GM18508 (cell line): ENCODE data around the gene AP2M1.

ENCODE experiments used
- ATAC-seq: cut with Tn5 transposase; IDR thresholded peaks from one replicate; pipeline ENCODE4 v1.9.1; 2021; ENCODE audit warnings: moderate number of reproducible peaks; ENCODE audit not compliant: insufficient read depth, unreplicated experiment

The AP2M1 gene

DNA sequence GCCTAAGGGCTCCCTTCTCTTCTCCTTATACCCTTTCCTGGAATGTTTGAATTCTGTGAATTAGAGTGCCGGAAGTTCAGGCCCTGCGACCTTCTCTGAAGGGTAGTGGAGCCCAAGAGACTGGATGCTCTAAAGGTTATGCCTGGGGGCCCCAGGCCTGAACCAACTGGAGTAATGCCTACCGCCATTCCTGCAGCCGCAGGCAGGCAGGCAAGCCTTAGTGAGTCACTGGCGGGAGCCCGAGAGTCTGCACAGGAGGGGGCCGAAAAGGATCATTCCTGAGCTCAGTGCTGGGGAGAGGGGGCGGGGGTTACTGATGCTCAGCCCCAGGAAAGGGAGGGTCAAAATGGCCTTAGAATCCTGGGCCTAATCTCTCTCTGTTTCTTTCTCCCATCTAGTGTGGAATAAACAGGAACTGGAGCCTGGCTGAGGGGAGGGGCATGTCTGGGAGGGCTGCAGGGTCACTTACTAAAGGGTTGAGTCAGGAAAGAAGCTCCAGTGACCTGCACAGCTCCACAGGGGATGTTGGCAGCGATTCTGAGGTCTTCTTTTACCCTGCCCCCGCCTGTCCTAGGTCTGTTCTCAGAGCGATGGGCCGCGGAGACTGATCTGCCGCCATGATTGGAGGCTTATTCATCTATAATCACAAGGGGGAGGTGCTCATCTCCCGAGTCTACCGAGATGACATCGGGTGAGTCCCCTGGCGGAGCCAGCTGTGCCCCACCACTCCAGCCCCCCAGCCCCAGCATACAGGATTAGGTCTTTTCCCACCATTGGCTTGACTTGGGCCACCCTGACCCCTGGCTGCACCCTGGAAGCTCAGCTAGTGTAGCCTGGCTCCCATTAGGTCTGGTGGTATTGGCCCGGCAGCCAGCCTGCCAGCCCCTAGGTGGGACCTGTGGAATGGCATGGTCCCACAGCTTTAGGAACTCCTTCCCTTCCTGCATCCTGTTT, 2.0 kb downstream of the AP2M1 start:
- ATAC-seq: no peak

DNA sequence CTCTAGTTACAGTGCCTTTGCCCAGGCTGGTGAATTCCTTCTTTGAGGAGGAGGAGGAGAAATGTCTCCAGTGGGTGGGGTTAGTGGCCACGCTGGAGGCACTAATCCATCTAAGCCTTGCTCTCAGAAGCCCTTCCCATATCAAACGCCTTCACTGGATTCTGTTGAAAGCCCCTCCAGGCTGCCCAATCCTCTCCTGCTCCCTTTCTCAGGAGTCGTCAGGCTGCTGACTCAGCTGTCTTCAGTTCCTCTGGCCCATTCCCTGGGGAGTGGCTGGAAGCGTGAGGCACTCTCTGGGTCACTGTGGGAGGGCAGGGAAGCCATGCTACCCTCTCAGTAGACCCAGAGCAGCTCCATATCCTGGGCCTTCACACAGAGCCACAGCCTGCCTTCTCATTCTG, 2.7 kb downstream of the AP2M1 start:
- no peak for ATAC-seq

DNA sequence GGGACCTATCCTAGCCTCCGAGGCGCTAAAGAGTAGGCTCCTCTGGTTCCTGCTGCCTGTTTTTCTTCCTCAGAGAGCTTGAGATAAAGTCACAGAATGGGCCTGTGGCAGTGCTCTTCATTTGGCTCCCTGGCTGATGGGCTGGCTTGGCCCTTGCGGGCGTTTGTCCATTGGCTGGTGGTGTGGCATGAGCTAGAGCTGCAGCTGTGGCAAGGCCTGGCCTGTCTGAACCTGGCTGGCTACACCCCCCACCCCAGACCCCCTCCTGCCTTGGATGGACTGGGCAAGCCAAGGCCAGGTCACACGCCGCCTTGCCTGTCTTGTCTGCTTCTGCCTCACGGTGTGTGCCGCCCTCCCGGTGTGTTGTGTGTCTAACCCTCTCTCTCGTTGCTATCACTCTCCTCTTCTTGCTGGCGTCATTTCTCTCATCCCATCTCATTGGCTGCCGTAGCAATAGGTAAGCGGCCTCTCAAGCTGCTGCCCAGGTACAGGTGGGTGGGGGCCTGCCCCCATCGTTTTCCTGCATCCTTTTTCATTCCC, 3.2 kb downstream of the AP2M1 start:
- no peak for ATAC-seq

DNA sequence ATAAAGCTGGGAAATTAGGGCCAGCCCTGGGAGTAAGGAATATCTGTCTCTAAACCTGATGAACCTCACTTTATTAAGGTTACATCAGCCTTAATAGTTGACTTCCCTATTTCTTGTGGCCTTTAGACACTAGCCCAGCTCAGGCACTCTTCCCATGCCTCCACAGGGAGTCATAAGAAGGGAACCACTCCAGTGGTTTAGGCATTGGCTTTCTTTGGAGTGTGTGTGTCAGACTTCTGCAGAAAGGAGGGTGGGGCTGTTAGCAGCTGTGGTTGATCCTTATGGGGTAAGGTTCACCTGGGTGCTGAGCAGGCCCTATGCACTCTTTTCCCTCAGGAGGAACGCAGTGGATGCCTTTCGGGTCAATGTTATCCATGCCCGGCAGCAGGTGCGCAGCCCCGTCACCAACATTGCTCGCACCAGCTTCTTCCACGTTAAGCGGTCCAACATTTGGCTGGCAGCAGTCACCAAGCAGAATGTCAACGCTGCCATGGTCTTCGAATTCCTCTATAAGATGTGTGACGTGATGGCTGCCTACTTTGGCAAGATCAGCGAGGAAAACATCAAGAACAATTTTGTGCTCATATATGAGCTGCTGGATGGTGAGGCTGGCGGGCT, 4.0 kb downstream of the AP2M1 start:
- ATAC-seq: no peak

DNA sequence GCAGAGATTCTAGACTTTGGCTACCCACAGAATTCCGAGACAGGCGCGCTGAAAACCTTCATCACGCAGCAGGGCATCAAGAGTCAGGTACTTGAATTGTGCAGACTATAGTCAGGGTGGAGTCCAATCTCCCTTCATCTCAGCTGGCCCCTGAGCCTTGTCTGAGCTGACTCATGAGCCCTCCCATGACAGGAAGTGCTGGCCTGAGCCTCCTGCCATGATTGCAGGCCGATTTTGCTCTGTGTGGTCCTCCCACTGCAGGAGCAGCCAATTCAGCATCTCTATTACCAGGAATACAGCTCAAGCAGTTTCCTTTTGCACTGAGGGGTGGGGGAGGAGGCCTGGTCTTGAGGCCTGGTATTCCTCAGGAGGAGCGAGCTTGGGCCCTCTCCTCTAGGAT, 5.5 kb downstream of the AP2M1 start:
- ATAC-seq: no peak

DNA sequence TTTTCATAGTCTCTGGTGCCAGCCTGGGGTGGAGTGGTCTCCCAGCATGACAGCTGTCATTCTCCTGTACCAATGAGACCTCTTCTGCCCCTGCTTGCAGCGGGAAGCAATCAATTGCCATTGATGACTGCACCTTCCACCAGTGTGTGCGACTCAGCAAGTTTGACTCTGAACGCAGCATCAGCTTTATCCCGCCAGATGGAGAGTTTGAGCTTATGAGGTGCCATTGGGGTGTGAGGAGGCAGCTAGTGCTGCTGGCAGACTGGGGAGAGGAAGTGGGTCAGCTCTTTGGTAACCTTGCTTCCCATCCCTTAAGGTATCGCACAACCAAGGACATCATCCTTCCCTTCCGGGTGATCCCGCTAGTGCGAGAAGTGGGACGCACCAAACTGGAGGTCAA, 6.9 kb downstream of the AP2M1 start:
- no peak for ATAC-seq

DNA sequence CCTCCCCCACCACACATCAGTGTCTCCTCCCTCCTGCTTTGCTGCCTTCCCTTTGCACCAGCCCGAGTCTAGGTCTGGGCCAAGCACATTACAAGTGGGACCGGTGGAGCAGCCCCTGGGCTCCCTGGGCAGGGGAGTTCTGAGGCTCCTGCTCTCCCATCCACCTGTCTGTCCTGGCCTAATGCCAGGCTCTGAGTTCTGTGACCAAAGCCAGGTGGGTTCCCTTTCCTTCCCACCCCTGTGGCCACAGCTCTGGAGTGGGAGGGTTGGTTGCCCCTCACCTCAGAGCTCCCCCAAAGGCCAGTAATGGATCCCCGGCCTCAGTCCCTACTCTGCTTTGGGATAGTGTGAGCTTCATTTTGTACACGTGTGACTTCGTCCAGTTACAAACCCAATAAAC, 9.0 kb downstream of the AP2M1 start:
- ATAC-seq: no peak

DNA sequence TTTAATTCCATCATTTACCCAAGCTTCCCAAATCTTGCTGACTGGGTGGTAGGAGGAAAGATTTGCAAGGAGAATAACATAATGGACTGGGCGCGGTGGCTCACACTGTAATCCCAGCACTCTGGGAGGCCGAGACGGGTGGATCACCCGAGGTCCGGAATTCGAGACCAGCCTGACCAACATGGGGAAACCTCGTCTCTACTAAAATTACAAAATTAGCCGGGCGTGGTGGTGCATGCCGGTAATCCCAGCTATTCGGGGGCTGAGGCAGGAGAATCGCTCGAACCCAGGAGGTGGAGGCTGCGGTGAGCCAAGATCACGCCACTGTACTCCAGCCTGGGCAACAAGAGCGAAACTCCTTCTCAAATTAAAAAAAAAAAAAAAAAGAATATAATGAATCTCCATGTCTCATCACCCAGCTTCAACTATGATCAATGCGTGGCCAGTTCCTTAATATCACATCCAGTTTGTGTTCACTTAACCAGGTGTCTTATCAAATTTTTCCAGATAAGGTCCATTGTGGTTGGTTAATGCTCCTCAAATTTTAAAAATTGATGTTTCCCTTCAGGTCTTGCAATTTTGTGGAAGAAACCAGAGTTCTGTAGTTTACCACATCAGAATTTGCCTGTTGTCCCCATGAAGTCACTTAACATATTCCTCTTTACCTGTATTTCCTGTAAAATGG, 10.0 kb downstream of the AP2M1 start:
- no peak for ATAC-seq

DNA sequence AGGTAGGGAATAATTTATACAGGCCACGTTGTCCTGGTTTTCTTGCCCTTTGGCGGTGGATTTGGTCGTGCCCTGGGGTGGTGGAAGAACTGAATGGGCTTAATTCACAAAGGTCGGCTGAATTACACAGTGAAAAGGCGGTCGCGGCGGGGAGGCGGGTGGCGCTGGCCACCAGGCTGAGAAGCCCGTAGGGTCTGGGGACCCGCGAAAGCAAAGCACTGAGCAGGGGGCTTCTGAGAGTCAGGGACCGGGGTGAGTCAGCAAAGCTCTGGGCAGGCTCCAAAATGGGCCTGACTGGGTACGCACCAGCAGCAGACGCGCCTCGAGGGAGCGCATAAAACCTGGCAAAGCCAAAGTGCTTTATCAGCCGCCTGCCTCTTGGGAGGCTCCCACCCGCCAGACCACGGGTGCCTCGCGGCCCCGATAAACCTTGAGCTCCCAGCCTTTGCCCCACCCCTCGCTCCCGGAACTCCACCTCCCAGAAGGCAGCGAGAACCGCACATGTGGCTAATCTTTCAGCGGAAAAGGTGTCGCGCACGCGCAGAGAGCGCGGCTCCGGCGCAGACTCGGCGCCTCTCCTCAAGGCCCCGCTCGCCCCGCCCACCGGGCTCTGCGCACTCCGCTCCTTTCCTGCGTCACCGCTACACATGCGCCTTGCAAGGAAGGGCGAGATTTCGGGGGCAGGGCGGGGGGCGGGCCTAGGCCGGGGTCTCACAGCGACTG, 11.0 kb downstream of the AP2M1 start:
- ATAC-seq: peak; percentile 51

DNA sequence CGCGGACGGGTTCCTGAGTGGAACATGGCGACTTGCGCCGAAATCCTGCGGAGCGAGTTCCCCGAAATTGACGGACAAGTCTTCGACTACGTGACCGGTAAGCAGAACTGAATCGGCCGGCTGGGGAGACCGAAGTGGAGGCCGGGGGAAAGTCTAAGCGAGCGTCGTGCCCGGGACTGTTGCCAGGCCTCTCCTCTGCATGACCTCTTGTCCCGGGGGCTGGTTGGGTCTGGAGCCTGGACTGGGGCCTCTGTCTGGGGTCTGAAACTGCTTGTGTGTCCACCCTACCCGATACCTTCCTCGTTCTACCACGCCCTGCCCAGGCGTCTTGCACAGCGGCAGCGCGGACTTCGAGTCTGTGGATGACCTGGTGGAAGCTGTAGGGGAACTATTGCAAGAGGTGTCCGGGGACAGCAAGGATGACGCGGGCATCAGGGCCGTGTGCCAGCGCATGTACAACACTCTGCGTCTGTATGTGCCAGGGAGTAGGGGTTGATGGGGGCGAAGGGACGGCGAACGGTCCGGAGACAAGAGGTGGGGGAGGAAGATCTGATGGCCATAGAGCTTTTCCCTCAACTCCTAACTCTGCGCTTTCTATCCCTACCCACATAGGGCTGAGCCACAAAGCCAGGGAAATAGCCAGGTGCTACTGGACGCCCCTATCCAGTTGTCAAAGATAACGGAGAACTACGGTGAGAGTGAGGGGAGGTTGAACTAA, 11.7 kb downstream of the AP2M1 start, which contains the start of gene ABCF3:
Gene ABCF3 (plus strand): TSS at position 16 of the 718 bp plus-strand sequence. CDS start 9 bp downstream, at position 25.
- peak; percentile 7 for ATAC-seq

DNA sequence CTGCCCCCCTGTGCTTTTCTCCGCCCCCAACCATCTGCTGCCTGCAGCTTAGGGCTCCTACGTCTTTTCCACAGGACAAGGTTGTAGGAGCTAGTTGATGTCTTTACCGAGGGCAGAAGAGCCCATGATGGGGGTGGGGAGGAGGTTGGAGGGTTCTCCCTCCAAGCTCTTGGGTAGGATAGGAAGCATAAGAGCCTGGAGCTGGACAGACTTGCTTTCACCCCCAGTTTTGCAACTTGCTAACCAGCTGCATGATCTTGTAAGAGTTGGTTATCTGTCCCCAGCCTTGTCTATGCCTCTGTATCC, 12.2 kb downstream of the AP2M1 start:
- no peak for ATAC-seq

DNA sequence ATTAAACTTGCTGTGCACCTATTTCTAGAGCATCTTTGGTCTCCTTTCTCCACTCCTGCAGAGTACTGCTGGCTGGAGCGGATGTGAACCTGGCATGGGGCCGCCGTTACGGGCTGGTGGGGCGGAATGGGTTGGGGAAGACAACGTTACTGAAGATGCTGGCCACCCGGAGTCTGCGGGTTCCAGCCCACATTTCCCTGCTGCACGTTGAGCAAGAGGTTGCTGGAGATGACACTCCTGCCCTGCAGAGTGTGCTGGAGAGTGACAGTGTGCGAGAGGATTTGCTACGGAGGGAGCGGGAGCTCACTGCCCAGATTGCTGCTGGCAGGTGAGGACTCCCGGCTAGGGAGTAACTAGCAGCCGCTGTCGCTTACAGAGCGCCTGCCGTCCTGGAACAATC, 13.4 kb downstream of the AP2M1 start:
- ATAC-seq: no peak

DNA sequence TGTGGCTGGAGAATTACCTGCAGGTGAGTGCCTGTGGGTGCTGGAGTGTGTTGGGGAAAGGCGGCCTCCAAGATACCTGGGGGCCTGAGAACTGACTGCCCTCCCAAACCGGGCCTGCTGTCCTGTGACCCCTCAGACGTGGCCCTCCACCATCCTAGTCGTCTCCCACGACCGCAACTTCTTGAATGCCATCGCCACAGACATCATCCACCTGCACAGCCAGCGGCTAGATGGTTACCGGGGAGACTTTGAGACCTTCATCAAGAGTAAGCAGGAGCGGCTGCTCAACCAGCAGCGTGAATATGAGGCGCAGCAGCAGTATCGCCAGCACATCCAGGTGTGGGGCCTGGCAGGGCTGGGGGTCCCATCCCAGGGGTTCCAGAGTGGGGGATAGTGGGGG, 14.8 kb downstream of the AP2M1 start:
- no peak for ATAC-seq

DNA sequence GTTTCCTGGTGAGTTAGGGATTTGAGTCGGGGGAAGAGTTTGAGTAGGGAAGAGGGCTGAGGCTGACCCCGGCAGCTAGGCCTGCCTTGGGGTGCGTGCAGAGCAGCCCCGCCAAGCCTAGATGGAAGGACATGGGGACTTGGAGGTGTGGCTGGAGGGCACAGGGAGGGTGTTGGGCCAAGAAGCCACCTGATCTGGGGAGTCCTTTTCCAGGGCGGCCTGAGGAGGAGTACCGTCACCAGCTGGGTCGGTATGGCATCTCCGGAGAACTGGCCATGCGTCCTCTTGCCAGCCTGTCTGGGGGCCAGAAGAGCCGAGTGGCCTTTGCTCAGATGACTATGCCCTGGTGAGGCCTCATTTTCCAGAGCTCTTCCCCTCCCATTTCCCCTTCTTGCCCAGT, 18.2 kb downstream of the AP2M1 start:
- no peak for ATAC-seq

DNA sequence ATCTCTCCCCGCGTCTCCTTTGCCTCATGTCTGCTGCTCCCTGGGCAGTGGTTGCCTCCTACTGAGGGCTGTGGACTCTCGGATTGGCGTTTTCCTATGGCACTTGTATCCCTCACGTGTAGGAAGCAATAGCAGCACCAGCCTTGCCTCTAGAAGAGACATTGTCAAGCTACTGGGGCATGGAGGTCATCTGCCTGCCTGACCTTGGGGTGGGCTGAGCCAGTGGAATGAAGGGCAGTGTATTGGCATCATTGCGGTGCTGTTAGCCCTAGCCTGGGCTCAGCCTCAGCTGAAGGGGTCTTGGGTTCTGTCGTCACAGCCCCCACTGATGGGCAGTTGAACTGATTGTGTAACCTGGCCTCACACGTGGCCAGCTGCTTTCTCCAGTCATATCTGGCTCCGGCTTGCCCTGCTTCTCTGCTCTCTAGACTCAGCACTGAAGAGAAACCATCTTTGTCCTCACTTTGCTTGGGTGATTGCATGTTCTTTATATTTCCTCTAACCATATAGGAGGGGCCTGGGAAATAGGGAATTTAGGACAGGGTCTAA, 19.4 kb downstream of the AP2M1 start:
- ATAC-seq: no peak

DNA sequence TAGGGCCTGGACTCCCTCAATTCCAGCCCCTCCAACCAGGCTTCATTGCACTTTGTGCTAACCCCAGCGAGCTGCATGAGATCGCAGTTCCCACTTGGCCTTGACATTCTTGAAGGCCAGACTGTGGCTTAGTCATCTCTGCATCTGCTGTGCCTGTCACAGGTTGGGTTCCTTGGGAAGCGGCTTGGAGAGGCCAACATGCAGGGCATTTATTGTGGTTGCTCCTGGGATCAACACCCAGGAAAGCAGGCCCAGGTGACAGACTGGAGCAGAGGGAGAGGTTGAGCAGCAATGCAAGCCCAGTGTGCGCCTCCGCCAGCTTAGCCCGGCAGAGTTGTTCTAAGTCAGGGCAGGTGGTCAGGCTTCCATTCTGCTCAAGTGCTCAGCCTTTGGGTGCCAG, 21.9 kb downstream of the AP2M1 start:
- ATAC-seq: no peak

DNA sequence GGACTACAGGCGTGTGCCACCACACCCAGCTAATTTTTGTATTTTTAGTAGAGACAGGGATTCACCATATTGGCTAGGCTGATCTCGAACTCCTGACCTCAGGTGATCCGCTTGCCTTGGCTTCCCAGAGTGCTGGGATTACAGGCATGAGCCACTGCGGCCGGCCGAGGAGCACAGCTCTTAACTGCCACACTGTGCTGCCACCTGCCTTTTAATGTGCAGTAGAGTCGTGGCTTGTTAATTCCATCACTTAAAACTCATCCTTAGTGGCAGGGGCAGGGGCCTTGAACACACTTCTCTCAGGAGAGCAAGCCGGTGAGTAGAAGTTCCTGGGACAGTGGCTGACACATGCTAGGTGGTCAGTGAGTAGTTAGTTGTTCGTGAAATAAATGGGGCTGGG, 23.9 kb downstream of the AP2M1 start:
- ATAC-seq: no peak

DNA sequence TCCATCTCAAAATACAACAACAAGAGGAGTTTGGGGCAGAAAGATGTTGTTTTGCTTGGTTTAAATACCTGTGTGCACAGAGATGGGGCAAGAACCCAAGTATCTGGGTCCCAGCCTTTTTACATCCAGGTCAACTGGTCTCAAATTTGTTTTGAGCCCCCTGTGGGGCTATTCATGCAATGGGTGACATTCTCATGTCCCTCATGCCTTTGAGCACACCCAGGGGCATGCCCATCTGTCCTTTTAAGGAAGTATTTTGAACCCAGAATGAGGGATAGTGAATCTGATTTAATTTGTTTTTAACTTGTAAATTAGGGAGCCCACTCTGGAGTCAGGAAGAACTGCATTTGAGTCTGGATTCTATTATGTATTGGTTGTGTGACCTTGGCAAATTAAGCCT, 26.2 kb downstream of the AP2M1 start:
- no peak for ATAC-seq

DNA sequence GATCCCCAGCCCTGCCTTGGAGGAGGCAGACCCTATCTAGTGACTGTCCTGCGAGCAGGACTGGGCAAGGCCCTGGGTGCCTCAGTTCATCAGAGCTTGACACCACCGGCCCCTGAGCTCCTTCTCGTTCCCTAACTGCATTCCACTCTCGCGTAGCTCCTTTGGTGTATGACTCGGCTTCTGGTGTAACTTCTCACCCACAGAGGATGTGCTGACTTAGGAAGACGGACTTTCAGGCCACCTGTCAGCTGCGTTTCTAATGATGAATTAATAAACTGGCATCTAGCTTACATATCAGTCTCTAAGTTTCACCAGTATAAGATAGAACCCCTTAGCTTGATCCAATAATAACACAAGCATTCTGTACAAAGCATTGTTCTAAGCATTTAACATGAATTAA, 28.9 kb downstream of the AP2M1 start:
- ATAC-seq: no peak
